ENCODE results near the gene PLCB4.

DNA sequence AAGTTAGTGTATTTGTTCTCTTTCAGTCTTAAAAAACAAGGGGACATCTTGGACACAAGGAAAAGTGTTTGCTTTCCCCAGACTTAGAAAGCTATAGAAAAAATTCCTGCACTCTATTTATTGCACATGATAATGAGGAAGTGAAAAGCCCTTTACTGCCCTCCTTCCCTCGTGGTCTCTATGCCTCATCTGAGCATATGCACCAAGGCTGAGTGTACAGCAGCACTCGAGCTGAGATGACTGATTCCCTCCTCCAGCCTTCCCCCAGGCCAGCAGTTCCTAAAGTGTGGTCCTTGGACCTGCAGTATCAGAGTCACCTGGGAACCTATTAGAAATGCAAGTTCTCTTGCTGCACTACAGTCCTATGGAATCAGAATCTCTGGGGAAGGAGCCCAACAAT lies 431.2 kb downstream of the PLCB4 start:
- TF ChIP-seq CTCF (IDR thresholded peaks at IDR 0.05) (no peak), POLR2A (IDR thresholded peaks at IDR 0.05) (no peak)
